CD4-positive, alpha-beta T cell (primary cell): ENCODE measurements around the gene FNDC8. TPM values are rescaled to one million over a fixed set of nuclear protein-coding genes. Genes with fewer than 3 reads are reported as not detected.

Source experiments
- ATAC-seq: fragments of 200-7000 bp; cut with Tn5 transposase; one replicate; pipeline ENCODE4 v1.10.0; 2022; ENCODE audit warnings: mild to moderate bottlenecking; ENCODE audit not compliant: poor library complexity
- CTCF ChIA-PET: fragments of 350-600 bp; sonication (Branson Sonifier 250); formaldehyde crosslinking; loops from one replicate; lab custom pipeline; 2021; ENCODE audit warnings: antibody characterized with exemption, inconsistent platforms; lab: Charles Lee
- POLR2A ChIA-PET: fragments of 350-600 bp; sonication (Branson Sonifier 250); formaldehyde crosslinking; loops from one replicate; lab custom pipeline; 2021; ENCODE audit warnings: antibody characterized with exemption, inconsistent platforms; lab: Charles Lee
- DNase-seq, 14 experiments: peaks; one replicate each; pipeline ENCODE4 v3.0.0-alpha.2; 2013 to 2020; ENCODE audit warnings: mixed read lengths in 2 of 14
- H3K27ac ChIP-seq, 2 donors: one replicate each; pipeline versions ENCODE4 v1.5.1 to v1.7.0; 2013; ENCODE audit warnings: low read length in 2 of 2, low read depth in 1 of 2, mild to moderate bottlenecking in 1 of 2
- H3K27me3 ChIP-seq, 2 experiments: 1 replicate in 1 of 2; 2 replicates in 1 of 2; pipeline versions ENCODE4 v1.6.1 to v1.7.0; 2013; ENCODE audit warnings: low read length in 2 of 2, control low read depth in 1 of 2, mild to moderate bottlenecking in 1 of 2, moderate library complexity in 1 of 2; ENCODE audit not compliant: insufficient read depth in 2 of 2, control insufficient read depth in 1 of 2
- H3K36me3 ChIP-seq: one replicate; pipeline ENCODE4 v1.6.1; 2013; ENCODE audit warnings: low read length, control low read depth; ENCODE audit not compliant: insufficient read depth
- H3K4me1 ChIP-seq: one replicate; pipeline ENCODE4 v1.6.1; 2013; ENCODE audit warnings: low read length, control low read depth; ENCODE audit not compliant: insufficient read depth
- H3K4me3 ChIP-seq: one replicate; pipeline ENCODE4 v1.5.1; 2013; ENCODE audit warnings: mild to moderate bottlenecking, low read length, moderate library complexity
- H3K9me3 ChIP-seq, 2 experiments: 1 replicate in 1 of 2; 2 replicates in 1 of 2; pipeline versions ENCODE4 v1.6.1 to v1.7.0; 2013; ENCODE audit warnings: low read length in 2 of 2, mild to moderate bottlenecking in 2 of 2, control low read depth in 1 of 2, moderate library complexity in 1 of 2; ENCODE audit not compliant: control insufficient read depth in 1 of 2, insufficient read depth in 1 of 2
- H3K27ac Mint-ChIP-seq: one replicate; pipeline ENCODE4 v1.8.0; 2020; ENCODE audit warnings: mixed read lengths
- H3K27me3 Mint-ChIP-seq: one replicate; pipeline ENCODE4 v1.8.0; 2021; ENCODE audit warnings: mixed read lengths
- H3K36me3 Mint-ChIP-seq: one replicate; pipeline ENCODE4 v1.8.0; 2021; ENCODE audit warnings: low read depth, mixed read lengths
- H3K4me1 Mint-ChIP-seq: one replicate; pipeline ENCODE4 v1.8.0; 2021; ENCODE audit warnings: low read depth, mixed read lengths
- H3K4me3 Mint-ChIP-seq: one replicate; pipeline ENCODE4 v1.8.0; 2020; ENCODE audit warnings: mild to moderate bottlenecking, mixed read lengths
- H3K9me3 Mint-ChIP-seq: one replicate; pipeline ENCODE4 v1.8.0; 2020; ENCODE audit warnings: mixed read lengths
- CTCF ChIP-seq: fragments of 200-600 bp; IDR thresholded peaks from one replicate; pipeline ENCODE4 v1.8.0; 2022; ENCODE audit warnings: antibody characterized with exemption, mild to moderate bottlenecking
- intact Hi-C, 2 experiments: fragments of 100-400 bp; cut with DNase I in 1 of 2; cut with micrococcal nuclease in 1 of 2; formaldehyde crosslinking; loops; one replicate each; pipeline versions ENCODE4 v1.15.1 to v1.9.0; 2023 to 2025; cut with DNase I, micrococcal nuclease
- total RNA-seq, 174 experiments: library from RNA in 2 of 174; stranded (reverse) in 2 of 174; gene quantifications; one replicate each; pipeline ENCODE4 v1.2.3 and lab custom pipeline; 2021 to 2026

The FNDC8 gene
- total RNA-seq, 2 experiments from 2014 or later = not detected

- peak overlapping the region; percentile 89 for H3K27ac Mint-ChIP-seq
- no peaks in the 10 kb centered on the region for H3K27me3 Mint-ChIP-seq
- no peaks in the 10 kb centered on the region for H3K9me3 Mint-ChIP-seq
- peaks cover 47% of the 10 kb centered on the region for H3K4me1 ChIP-seq
- no peaks in the 10 kb centered on the region for H3K36me3 Mint-ChIP-seq
- intact Hi-C loops = loop anchor here (5.0 to 10.0 kb wide), 2 partner anchors 645 to 647 kb away; partner anchors contain the start of gene TAF15 (in 2 of the 2)
- DNase-seq (no peak), ATAC-seq (no peak)
- no peaks in the 10 kb centered on the region for H3K36me3 ChIP-seq
- H3K4me1 Mint-ChIP-seq = peaks cover 56% of the 10 kb centered on the region
- TF ChIP-seq CTCF = no peak
- POLR2A ChIA-PET = interaction anchor here (1.2 to 4.4 kb wide), 12 partner anchors 19 to 418 kb away, joined by 3 to 48 read pairs (median 10); partner anchors contain the start of genes NLE1, PEX12, SLFN12L and SLFN5
- CTCF ChIA-PET = interaction anchor here (0.8 to 1.5 kb wide), 4 partner anchors 11 to 380 kb away, joined by 3 to 5 read pairs (median 4); no protein-coding TSS in a partner anchor
- H3K27me3 ChIP-seq = no peaks in the 10 kb centered on the region
- peak overlapping the region in 1 of 2 donors; percentile 62 for H3K27ac ChIP-seq
- no peaks in the 10 kb centered on the region for H3K9me3 ChIP-seq
- no peak overlapping the region for H3K4me3 ChIP-seq
- peak overlapping the region; percentile 17 for H3K4me3 Mint-ChIP-seq
These were observed 38.5 kb downstream of the FNDC8 start for GRCh38 chr17:35159940-35160339.

- intact Hi-C loops = loop anchor here (5.0 to 10.0 kb wide), 2 partner anchors 644 to 647 kb away; partner anchors contain the start of gene TAF15 (in 2 of the 2)
- H3K36me3 Mint-ChIP-seq = no peaks in the 10 kb centered on the region
- ATAC-seq (peak; percentile 75), DNase-seq (peak in 9 of 14 experiments; percentile 15 to 78 (median 48))
- peak overlapping the region; percentile 67 for H3K4me3 Mint-ChIP-seq
- Histone ChIP-seq H3K27me3 (no peaks in the 10 kb centered on the region), H3K9me3 (no peaks in the 10 kb centered on the region), H3K4me1 (peaks cover 53% of the 10 kb centered on the region), H3K4me3 (peak overlapping the region; percentile 30), H3K36me3 (no peaks in the 10 kb centered on the region), H3K27ac (peak overlapping the region; percentile 62 to 68)
- H3K9me3 Mint-ChIP-seq = no peaks in the 10 kb centered on the region
- ChIA-PET CTCF (interaction anchor here (0.8 to 1.7 kb wide), 7 partner anchors 10 to 604 kb away, joined by 3 to 5 read pairs (median 5); partner anchors contain the start of gene NLE1), POLR2A (interaction anchor here (0.6 to 4.4 kb wide), 25 partner anchors 11 to 604 kb away, joined by 3 to 48 read pairs (median 5); partner anchors contain the start of genes NLE1, PEX12, SLFN12L and SLFN13)
- H3K27ac Mint-ChIP-seq = peak overlapping the region; percentile 89
- TF ChIP-seq CTCF = no peak
- no peaks in the 10 kb centered on the region for H3K27me3 Mint-ChIP-seq
- H3K4me1 Mint-ChIP-seq = peaks cover 62% of the 10 kb centered on the region
These were observed 39.2 kb downstream of the FNDC8 start for GRCh38 chr17:35160354-35161201.

DNA sequence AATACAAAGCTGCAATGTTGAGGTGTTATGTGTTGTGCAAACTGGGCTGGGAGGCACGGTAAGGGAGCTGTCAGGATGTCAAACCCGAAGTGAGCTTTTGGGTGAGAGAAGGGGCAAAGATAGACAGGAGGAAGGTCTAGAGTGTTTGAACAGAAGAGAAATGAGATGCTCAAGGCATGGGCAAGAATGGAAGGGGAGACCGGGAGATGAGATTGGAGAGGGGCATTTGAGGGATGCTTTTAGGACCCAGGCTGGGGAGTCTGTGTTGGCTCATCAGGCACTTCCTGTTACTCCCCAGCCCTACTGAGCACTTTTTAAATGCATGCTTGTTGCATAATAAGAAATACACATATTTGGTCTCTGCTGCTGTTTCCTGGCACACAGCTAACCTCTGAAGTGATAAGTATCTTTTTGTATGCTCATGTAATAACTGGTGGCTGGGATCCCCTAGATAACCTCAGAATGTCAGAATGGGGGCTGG is 39.9 kb downstream of the FNDC8 start:
- TF ChIP-seq CTCF = no peak
- Histone ChIP-seq H3K4me1 (peaks cover 53% of the 10 kb centered on the region), H3K9me3 (no peaks in the 10 kb centered on the region), H3K4me3 (peak overlapping the region; percentile 30), H3K27me3 (no peaks in the 10 kb centered on the region), H3K36me3 (no peaks in the 10 kb centered on the region), H3K27ac (peak overlapping the region; percentile 62 to 68)
- DNase-seq (peak in 6 of 14 experiments; percentile 15 to 78 (median 56)), ATAC-seq (peak; percentile 70)
- CTCF ChIA-PET = interaction anchor here (1.0 to 1.7 kb wide), 6 partner anchors 9 to 603 kb away, joined by 4 to 5 read pairs (median 5); partner anchors contain the start of gene NLE1
- H3K4me1 Mint-ChIP-seq = peaks cover 66% of the 10 kb centered on the region
- H3K27me3 Mint-ChIP-seq = no peaks in the 10 kb centered on the region
- H3K4me3 Mint-ChIP-seq = peak overlapping the region; percentile 67
- peak overlapping the region; percentile 89 for H3K27ac Mint-ChIP-seq
- H3K36me3 Mint-ChIP-seq = no peaks in the 10 kb centered on the region
- no peaks in the 10 kb centered on the region for H3K9me3 Mint-ChIP-seq
- POLR2A ChIA-PET = interaction anchor here (0.6 to 4.4 kb wide), 25 partner anchors 10 to 603 kb away, joined by 3 to 48 read pairs (median 5); partner anchors contain the start of genes NLE1, PEX12, SLFN12L and SLFN13
- intact Hi-C loops = loop anchor here (5.0 to 10.0 kb wide), 2 partner anchors 643 to 646 kb away; partner anchors contain the start of gene TAF15 (in 2 of the 2)
